Measurements from ENCODE around the gene PLEK2.
"Not testable (repeated sequence)": the region's sequence is repeated elsewhere in the genome, so short reads cannot be mapped to it uniquely, and the experiment has no call there.

PLEK2 gene

DNA sequence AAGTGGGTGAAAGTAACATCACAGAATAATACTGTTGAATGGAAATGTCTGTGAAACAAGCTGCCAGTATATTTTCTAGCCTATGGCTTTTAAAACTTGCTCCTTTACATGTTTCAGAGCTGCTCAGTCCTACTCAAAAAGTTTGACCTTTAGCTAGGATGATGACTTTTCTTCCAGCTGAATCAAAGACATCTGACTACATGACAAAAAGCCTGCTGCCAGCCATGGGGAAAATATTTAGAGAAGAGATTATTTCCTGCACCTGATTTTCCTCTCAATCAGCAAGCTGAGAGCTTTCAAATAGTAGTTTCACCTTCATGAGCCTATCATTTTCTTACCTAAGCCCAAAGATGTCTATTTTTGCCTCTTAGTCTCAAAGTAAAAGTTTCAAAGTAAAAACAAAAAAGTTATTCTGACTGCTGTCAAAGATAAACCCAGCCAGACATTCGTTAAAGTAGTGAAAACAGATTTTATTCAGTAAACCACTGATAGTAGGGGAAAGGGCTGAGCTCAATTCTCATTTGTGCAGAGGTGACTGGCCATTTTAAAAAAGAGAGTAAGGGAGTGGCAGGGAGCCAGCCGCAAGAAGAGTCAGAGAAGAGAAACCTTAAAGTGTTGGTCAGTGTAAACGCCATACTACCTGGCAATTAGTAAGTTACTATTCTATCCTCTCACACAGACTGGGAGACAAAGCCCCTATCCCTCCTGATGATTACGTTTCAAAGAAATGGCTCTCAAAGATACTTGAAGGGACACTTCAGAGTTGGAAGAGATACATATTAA is 54.6 kb downstream of the PLEK2 start:
- no peak for DNase-seq

DNA sequence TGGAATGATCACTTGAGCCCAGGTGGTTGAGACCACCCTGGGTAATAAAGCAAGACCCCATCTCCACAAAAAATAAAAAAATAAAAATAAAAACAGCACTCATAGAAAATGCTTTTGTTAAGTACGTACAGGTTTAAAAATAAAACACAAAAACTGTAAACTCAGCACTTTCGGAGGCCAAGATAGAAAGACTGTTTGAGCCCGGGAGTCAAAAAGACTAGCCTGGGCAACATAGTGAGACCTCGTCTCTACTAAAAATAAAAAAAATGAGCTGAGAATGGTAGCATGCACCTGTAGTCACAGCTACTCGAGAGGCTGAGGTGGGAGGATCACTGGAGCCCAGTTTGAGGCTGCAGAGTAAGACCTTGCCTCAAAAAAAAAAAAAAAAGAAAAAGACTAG is 59.9 kb downstream of the PLEK2 start:
- DNase-seq, result no peak

DNA sequence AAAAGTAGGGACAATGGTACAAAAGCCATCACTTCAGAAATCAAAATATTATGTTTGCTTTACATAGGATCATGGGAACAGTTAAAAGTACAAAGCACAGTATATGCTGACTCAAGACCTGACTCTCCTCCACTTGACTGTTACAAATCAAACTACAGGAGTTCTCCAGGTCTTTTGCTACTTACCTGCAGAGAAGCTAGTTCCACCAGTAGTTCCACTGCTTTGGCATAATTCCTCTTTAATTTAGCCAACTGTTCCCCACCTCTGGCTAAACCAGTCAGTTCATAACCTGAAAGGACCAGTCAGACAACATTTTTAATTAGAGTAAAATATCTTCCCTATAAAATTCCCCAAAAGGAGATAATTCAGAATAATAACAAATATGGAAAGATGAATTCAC is 66.4 kb downstream of the PLEK2 start:
- DNase-seq, result no peak

DNA sequence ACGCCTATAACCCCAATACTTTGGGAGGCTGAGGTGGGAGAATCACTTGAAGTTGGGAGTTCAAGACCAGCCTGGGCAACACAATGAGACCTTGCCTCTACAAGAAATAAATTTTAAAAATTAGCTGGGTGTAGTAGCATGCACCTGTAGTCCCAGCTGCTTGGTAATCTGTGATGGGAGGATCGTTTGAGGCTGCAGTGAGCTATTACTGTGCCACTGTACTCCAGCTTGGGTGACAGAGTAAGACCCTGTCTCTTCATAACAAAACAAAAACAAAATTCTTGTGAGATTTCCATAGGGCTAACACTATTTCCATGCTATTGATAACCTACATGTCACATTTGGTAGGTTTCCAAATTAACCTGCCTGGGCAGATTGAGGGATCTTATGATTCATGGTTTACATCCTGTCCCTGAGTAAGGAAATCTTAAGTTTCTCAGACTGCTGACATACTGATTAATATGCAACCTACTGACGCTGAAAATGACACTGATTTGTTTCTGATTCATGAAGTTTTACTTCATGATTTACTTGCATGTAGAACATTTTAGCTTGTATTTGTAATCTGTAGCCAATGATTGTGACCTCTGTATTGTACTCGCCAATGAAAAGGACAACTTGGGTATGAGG is 68.2 kb downstream of the PLEK2 start:
- DNase-seq, result no peak

GRCh38 chr14:67341231-67341630 is 70.7 kb downstream of the PLEK2 start:
- DNase-seq, result not testable (repeated sequence)

All from activated naive CD4-positive, alpha-beta T cell treated with Interleukin-2 at 50 U/mL for 16 hours (primary cell).